ENCODE data around the gene RASAL1.

DNA sequence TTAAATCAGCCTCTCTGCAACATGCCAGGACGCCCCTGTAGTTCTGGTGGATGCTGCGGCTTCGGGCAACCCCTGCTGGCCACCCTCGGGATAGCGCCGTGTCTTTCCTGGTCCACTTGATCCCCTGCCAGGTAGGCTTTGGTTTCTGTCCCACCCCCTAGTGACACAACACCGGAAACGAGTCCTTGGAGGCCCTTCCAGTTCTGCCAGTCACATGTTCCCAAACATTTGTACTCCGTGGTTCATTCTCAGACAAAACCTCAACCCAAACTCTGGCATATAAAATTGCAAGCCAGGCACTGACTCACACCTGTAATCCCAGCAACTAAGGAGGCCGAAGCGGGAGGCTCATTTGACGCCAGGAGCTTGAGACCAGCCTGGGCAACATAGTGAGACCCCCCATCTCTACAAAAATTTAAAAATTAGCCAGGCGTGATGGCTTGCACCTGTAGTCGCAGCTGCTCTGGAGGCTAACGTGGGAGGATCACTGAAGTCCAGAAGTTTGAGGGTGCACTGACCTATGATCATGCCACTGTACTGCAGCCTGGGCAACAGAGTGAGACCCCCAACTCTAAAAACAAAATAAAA, 37.0 kb downstream of the RASAL1 start:
- TF ChIP-seq GATA2 (IDR thresholded peaks at IDR 0.05; ENCODE audit: low read depth, low read length) (no peak), GATA3 (IDR thresholded peaks at IDR 0.05; ENCODE audit: low read depth, low read length) (no peak)

Data from SH-SY5Y (cell line).